ENCODE measurements around the gene KIAA0513.

- TF ChIP-seq CTCF (IDR thresholded peaks at IDR 0.05; ENCODE audit: insufficient read depth, low read length) (no peak), GABPA (IDR thresholded peaks at IDR 0.05; ENCODE audit: low read depth) (no peak)
Observed at GRCh38 chr16:85055493-85056210, 28.1 kb downstream of the KIAA0513 start.
